ENCODE results near the gene SORBS1.

SORBS1 gene

DNA sequence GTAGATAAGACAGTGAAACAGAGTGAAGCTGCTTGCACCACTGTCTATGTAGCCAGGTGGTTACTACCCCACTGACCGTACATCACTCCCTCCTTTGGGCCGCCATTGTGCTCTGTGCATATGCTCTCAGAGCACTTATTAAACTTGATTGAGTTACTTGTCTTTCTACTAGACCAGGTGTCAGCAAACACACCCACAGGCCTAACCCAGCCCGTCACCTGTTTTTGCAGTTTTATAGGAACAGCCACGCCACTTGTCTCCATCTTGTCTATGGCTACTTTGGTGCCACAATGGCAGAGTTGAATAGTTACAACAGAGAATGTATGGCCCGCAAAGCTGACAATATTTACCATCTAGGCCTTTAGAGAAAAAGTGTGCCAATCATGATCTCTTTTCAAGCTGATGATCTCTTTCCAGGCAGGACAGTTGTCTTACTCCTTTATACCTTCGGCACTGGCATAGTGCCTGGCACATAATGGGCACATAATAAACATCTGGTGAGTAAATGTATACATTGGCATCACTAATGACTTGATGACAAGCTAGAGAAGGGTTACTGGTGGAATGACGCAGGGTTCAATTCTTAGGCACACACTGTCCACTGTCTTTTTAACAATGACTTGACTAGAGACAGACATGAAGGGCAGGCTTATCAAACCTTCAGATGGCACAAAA is 36.7 kb downstream of the SORBS1 start:
- TF ChIP-seq CTCF (conservative IDR thresholded peaks at IDR 0.05): no peak
- TF ChIP-seq ZFX (IDR thresholded peaks at IDR 0.05): no peak
- H3K27ac ChIP-seq: no peak overlapping the region

DNA sequence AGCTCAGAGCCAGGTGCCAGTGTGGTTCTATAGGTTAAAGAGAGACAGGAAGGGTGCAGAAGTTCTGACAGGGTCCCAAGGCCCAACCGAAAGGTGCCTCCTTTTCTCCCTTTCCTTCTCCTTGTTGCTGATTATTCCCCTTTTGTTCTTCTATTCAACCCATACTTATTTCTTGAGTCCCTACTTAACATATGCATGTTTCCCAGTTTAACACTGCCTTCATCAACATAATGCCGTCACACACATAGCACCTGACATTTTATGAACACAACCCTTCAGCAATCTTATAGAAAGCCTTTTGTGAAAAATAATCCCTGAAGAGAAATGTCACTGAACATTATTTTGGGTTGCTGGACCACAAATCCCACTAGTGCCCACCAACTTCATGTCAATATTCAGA is 39.1 kb downstream of the SORBS1 start:
- H3K27ac ChIP-seq: no peak overlapping the region
- no peak for TF ChIP-seq CTCF (conservative IDR thresholded peaks at IDR 0.05)
- no peak for TF ChIP-seq ZFX (IDR thresholded peaks at IDR 0.05)

- H3K27ac ChIP-seq: no peak overlapping the region
- no peak for TF ChIP-seq CTCF (conservative IDR thresholded peaks at IDR 0.05)
- no peak for TF ChIP-seq ZFX (IDR thresholded peaks at IDR 0.05)
Measured at GRCh38 chr10:95520617-95521016, 40.6 kb downstream of the SORBS1 start.

GRCh38 chr10:95518455-95519452 is 42.4 kb downstream of the SORBS1 start:
- H3K27ac ChIP-seq: no peak overlapping the region
- TF ChIP-seq CTCF (conservative IDR thresholded peaks at IDR 0.05) (no peak), ZFX (IDR thresholded peaks at IDR 0.05) (no peak)

- no peak overlapping the region for H3K27ac ChIP-seq
- no peak for TF ChIP-seq ZFX (IDR thresholded peaks at IDR 0.05)
- no peak for TF ChIP-seq CTCF (conservative IDR thresholded peaks at IDR 0.05)
Measured at GRCh38 chr10:95517536-95518454, 43.4 kb downstream of the SORBS1 start.

DNA sequence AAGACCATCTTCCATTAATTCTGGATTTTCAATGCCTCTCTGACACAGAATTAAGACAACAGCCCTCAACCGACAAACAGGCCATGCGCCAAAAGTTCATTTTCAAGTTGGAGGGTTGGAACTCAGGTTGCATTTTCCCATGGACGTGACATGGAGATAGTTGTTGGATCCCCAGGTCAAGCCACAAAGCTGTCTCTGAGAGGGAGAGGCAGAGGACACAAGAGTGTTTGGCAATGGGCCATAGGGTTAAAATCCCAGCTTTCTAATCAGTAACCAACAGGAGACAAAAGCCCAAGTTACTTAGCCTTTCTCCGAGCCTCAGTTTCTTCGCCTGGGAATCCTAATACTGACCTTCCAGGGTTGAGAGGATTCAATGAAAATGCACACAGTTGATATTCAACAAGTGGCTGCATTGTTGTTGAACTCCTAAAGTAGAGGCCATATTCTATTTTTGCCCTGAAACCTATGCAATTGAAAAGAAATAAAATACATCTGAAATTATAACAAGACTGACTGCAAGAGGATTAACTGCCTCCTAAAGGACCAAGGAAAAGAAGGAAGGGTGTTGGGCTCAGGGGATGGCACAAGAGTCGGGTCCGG is 44.3 kb downstream of the SORBS1 start:
- H3K27ac ChIP-seq: no peak overlapping the region
- TF ChIP-seq ZFX (IDR thresholded peaks at IDR 0.05): no peak
- TF ChIP-seq CTCF (conservative IDR thresholded peaks at IDR 0.05): no peak

Measured in C4-2B (cell line).